Vagina (tissue), 2 donors: ENCODE measurements around the gene SLC2A11. TPM values are rescaled to one million over a fixed set of nuclear protein-coding genes. Genes with fewer than 3 reads are reported as not detected.

Source experiments
- DNase-seq, 2 donors: peaks; one replicate each; pipeline ENCODE4 v3.0.0-alpha.2; 2017; ENCODE audit errors: extremely low spot score in 2 of 2
- H3K27ac ChIP-seq: fragments of 200-600 bp; sonication (generic); one replicate; pipeline ENCODE4 v1.5.1; 2019
- H3K27me3 ChIP-seq: fragments of 200-600 bp; sonication (generic); one replicate; pipeline ENCODE4 v1.5.1; 2019
- H3K36me3 ChIP-seq, 2 donors: fragments of 200-600 bp; sonication (generic); one replicate each; pipeline ENCODE4 v1.5.1; 2017 to 2019
- H3K4me1 ChIP-seq: fragments of 200-600 bp; sonication (generic); one replicate; pipeline ENCODE4 v1.5.1; 2019
- H3K4me3 ChIP-seq, 2 donors: fragments of 200-600 bp; sonication (generic); 1 replicate in 1 of 2; 2 replicates in 1 of 2; pipeline ENCODE4 v1.5.1; 2016 to 2019
- H3K9me3 ChIP-seq: fragments of 200-600 bp; sonication (generic); one replicate; pipeline ENCODE4 v1.5.1; 2019
- POLR2A ChIP-seq, 2 donors: fragments of 450-650 bp; IDR thresholded peaks; one replicate each; pipeline ENCODE4 v1.6.1; 2017; ENCODE audit warnings: antibody characterized with exemption in 2 of 2, mild to moderate bottlenecking in 2 of 2, moderate library complexity in 2 of 2
- POLR2AphosphoS5 ChIP-seq, 2 donors: sonication (generic); formaldehyde crosslinking; IDR thresholded peaks; one replicate each; pipeline ENCODE4 v1.9.0; 2017; ENCODE audit warnings: antibody characterized with exemption in 2 of 2, mild to moderate bottlenecking in 2 of 2, low read depth in 1 of 2; ENCODE audit not compliant: insufficient read depth in 1 of 2
- intact Hi-C: fragments of 100-400 bp; cut with DNase I; formaldehyde crosslinking; loops from one replicate; pipeline ENCODE4 v1.15.1; 2023
- total RNA-seq: library from RNA; depleted of rRNA; stranded (reverse); fragments of >200 nt; gene quantifications from one replicate; pipeline ENCODE4 v1.2.3, GENCODE V29; 2016
- TF ChIP-seq, protein P1 (sequence below), 3 experiments: fragments of 450-650 bp in 2 of 3; fragments of 200-600 bp in 1 of 3; sonication (generic) in 1 of 3; IDR thresholded peaks; one replicate each; pipeline ENCODE4 v1.5.1; 2017 to 2019; ENCODE audit warnings: antibody characterized with exemption in 3 of 3, mild to moderate bottlenecking in 2 of 3, moderate library complexity in 2 of 3

SLC2A11 gene
- total RNA-seq, 1 donor from 2014 or later = 4.9 TPM

DNA sequence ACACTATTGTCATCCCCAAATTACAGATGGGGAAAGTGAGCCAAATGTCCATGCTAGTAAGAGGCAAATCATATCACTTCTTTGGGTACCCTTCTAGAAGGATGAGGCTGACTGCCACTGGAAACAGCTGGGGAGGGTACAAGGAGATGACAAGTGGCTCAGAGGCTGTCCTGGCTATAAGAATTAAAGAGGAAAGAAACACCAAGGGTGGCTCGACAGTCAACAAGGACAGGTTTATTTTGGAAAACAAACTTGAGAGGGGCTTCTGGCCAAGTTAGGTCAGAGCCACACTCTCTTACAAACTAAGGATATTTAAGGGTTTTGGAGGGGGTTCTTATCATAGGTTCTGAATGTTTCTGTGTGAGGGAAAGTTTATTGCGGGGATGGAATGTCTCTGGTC, 34.5 kb downstream of the SLC2A11 start:
- intact Hi-C loops = no loop called here
- Histone ChIP-seq H3K9me3 (no peaks in the 10 kb centered on the region), H3K4me3 (no peak overlapping the region), H3K36me3 (peaks cover 0 to 14% of the 10 kb centered on the region in 2 donors), H3K27ac (no peak overlapping the region), H3K27me3 (no peaks in the 10 kb centered on the region), H3K4me1 (peaks cover 50% of the 10 kb centered on the region)
- TF ChIP-seq, protein P1, sequence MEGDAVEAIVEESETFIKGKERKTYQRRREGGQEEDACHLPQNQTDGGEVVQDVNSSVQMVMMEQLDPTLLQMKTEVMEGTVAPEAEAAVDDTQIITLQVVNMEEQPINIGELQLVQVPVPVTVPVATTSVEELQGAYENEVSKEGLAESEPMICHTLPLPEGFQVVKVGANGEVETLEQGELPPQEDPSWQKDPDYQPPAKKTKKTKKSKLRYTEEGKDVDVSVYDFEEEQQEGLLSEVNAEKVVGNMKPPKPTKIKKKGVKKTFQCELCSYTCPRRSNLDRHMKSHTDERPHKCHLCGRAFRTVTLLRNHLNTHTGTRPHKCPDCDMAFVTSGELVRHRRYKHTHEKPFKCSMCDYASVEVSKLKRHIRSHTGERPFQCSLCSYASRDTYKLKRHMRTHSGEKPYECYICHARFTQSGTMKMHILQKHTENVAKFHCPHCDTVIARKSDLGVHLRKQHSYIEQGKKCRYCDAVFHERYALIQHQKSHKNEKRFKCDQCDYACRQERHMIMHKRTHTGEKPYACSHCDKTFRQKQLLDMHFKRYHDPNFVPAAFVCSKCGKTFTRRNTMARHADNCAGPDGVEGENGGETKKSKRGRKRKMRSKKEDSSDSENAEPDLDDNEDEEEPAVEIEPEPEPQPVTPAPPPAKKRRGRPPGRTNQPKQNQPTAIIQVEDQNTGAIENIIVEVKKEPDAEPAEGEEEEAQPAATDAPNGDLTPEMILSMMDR (IDR thresholded peaks at IDR 0.05) = no peak
- TF ChIP-seq POLR2A (IDR thresholded peaks at IDR 0.05) (no peak), POLR2AphosphoS5 (IDR thresholded peaks at IDR 0.05; ENCODE audit: insufficient read depth in 1 of 2, low read depth in 1 of 2) (no peak)
- no peak for DNase-seq

DNA sequence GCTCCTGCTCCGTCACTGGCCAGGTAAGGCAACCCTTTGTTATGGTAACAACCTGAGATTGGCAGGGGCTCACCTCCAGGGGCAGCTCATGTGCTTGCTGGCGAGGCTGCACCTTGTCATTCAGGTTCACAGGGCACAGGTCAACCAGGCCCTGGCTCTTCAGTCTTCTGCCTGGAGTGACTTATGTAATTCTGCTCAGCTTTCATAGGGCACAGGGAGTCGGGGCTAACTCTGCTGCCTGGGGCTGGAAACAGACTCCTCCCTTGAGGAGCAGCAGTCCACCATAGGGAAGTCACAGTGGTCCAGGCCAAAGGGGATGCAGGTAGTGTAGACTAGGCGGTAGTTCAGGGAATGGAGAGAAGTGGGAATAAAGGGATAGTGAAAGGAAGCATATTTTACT, 35.0 kb downstream of the SLC2A11 start:
- intact Hi-C loops = no loop called here
- Histone ChIP-seq H3K27ac (peak overlapping the region; percentile 95), H3K4me3 (no peak overlapping the region), H3K4me1 (peaks cover 50% of the 10 kb centered on the region), H3K27me3 (no peaks in the 10 kb centered on the region), H3K36me3 (peaks cover 0 to 20% of the 10 kb centered on the region in 2 donors), H3K9me3 (no peaks in the 10 kb centered on the region)
- no peak for TF ChIP-seq POLR2AphosphoS5 (IDR thresholded peaks at IDR 0.05; ENCODE audit: insufficient read depth in 1 of 2, low read depth in 1 of 2)
- TF ChIP-seq, protein P1 (IDR thresholded peaks at IDR 0.05) = no peak
- no peak for TF ChIP-seq POLR2A (IDR thresholded peaks at IDR 0.05)
- no peak for DNase-seq

DNA sequence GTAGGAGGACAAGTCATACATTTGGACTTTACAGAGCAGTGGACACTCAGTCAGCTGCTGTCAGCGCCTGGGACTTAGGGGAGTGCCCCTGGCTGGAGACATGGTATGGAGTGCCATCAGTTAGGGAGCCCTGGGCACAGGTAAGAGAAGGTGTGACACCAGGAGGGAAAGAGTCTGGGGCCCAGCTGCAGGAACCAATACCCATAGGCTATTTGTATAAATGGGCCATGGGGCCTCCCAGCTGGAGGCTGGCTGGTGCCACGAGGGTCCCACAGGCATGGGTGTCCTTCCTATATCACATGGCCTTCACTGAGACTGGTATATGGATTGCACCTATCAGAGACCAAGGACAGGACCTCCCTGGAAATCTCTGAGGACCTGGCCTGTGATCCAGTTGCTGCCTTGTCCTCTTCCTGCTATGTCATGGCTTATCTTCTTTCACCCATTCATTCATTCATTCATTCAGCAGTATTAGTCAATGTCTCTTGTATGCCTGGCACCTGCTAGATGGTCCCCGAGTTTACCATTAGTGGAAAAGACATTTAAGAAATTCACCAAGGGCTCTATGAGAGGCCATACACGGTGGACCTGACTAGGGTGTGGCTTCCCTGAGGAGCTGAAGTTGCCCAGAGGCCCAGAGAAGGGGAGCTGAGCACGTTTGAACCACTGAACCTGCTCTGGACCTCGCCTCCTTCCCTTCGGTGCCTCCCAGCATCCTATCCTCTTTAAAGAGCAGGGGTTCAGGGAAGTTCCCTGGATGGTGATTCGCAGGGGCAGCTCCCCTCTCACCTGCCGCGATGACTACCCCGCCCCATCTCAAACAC, 35.7 kb downstream of the SLC2A11 start:
- intact Hi-C loops = no loop called here
- Histone ChIP-seq H3K27ac (peak overlapping the region; percentile 95), H3K36me3 (peaks cover 0 to 21% of the 10 kb centered on the region in 2 donors), H3K27me3 (no peaks in the 10 kb centered on the region), H3K4me1 (peaks cover 45% of the 10 kb centered on the region), H3K9me3 (no peaks in the 10 kb centered on the region), H3K4me3 (peak overlapping the region; percentile 86 to 92)
- no peak for DNase-seq
- no peak for TF ChIP-seq POLR2A (IDR thresholded peaks at IDR 0.05)
- TF ChIP-seq, protein P1 (IDR thresholded peaks at IDR 0.05) = no peak
- TF ChIP-seq POLR2AphosphoS5 (IDR thresholded peaks at IDR 0.05; ENCODE audit: insufficient read depth in 1 of 2, low read depth in 1 of 2) = no peak

DNA sequence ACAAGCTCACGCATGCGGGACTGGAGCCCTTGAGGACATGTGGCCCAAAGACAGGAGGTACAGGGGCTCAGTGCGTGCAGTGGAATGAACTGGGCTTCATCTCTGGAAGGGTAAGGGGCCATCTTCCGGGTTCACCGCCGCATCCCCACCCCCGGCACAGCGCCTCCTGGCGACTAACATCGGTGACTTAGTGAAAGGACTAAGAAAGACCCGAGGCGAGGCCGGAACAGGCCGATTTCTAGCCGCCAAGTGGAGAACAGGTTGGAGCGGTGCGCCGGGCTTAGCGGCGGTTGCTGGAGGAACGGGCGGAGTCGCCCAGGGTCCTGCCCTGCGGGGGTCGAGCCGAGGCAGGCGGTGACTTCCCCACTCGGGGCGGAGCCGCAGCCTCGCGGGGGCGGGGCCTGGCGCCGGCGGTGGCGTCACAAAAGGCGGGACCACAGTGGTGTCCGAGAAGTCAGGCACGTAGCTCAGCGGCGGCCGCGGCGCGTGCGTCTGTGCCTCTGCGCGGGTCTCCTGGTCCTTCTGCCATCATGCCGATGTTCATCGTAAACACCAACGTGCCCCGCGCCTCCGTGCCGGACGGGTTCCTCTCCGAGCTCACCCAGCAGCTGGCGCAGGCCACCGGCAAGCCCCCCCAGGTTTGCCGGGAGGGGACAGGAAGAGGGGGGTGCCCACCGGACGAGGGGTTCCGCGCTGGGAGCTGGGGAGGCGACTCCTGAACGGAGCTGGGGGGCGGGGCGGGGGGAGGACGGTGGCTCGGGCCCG, 36.5 kb downstream of the SLC2A11 start, which contains the start of gene MIF:
MIF (plus strand) TSS at position 439 of the 765 bp plus-strand sequence; CDS start at position 531, 92 bp downstream.
- H3K4me3 ChIP-seq = peak within 1 kb of the TSS; percentile 86 to 92
- no peaks in the 10 kb centered on the region for H3K9me3 ChIP-seq
- H3K36me3 ChIP-seq = peaks cover 0 to 21% of the 10 kb centered on the region in 2 donors
- H3K27ac ChIP-seq = peak within 1 kb of the TSS; percentile 95
- H3K4me1 ChIP-seq = peaks cover 37% of the 10 kb centered on the region
- TF ChIP-seq, protein P1 (IDR thresholded peaks at IDR 0.05) = peak; percentile 41 to 62 (median 54)
- peak in 1 of 2 donors; percentile 95 for TF ChIP-seq POLR2A (IDR thresholded peaks at IDR 0.05)
- TF ChIP-seq POLR2AphosphoS5 (IDR thresholded peaks at IDR 0.05; ENCODE audit: insufficient read depth in 1 of 2, low read depth in 1 of 2) = peak in 1 of 2 donors; percentile 99
- DNase-seq = peak in 1 of 2 donors; percentile 95
- no peaks in the 10 kb centered on the region for H3K27me3 ChIP-seq
- intact Hi-C loops = no loop called here
